Ecto neural progenitor cell (in vitro differentiated cells): Measurements from ENCODE around the gene GPRIN3.

Source experiments
- DNase-seq: peaks from one replicate; pipeline ENCODE4 v3.0.0-alpha.2; 2018; ENCODE audit warnings: low spot score

The GPRIN3 gene

GRCh38 chr4:89289312-89289711 lies 18.3 kb downstream of the GPRIN3 start:
- no peak for DNase-seq

GRCh38 chr4:89288430-89288829 lies 19.2 kb downstream of the GPRIN3 start:
- no peak for DNase-seq

- no peak for DNase-seq
Observed at GRCh38 chr4:89287945-89288344, 19.7 kb downstream of the GPRIN3 start.

GRCh38 chr4:89285745-89286144 lies 21.9 kb downstream of the GPRIN3 start:
- DNase-seq = no peak

DNA sequence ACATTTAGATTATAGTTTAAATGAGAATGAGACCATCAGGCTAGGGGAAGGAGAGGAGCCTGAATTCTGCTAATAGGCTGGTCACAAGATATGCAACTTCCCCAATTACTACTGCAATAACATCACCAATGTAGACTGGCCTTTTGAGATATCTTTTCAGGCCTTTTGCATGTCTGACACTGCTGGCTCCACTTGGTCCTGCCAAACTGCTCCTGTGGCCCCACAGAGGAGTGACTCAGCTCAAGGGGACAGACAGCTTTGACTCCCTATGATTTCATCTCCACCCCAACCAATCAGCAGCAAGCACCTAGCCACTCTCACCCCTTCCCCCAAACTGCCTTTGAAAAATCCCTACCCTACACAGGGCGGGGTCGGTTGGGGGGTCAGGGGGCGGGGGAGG lies 22.8 kb downstream of the GPRIN3 start:
- DNase-seq = no peak

DNA sequence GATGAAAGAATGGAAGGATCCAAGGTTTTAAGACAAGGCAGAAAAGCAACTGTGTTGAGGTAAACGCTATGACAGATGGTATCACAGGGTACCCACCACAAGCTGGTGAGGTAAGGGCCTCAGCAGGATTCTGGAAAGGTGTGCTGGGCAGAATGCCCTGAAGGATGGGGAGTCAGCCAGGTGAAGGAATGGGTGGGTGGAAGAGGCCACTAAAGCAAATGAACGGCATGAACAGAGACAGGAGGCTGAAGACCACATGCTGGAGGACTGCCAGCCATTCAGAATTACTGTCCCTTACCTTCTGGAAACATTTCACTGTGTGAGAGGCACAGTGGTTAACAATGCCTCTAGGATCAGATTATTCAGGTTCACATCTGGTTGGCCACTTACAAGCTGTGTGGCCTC lies 23.6 kb downstream of the GPRIN3 start:
- DNase-seq = no peak

GRCh38 chr4:89283226-89284009 lies 24.2 kb downstream of the GPRIN3 start:
- no peak for DNase-seq

- no peak for DNase-seq
Observed at GRCh38 chr4:89279385-89279784, 28.2 kb downstream of the GPRIN3 start.

GRCh38 chr4:89277412-89277811 lies 30.2 kb downstream of the GPRIN3 start:
- no peak for DNase-seq

DNA sequence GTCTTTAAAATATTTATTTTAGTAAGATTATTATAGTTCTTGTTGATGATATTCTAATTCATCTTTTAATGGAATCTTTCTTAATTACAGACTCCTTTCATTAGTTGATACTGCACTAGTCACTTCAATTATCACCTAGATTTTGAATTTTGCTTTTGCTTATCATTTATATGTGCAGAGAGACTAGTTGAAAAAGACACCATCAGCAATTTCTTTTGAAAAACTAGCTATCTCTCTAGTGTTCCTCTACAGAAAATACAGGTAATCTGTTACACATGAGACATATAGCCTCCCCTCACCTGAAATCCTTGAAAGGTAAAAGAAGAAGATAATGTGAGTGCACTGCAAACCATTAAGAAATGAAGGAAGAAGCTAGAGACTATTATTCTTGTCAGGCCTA lies 31.3 kb downstream of the GPRIN3 start:
- no peak for DNase-seq

DNA sequence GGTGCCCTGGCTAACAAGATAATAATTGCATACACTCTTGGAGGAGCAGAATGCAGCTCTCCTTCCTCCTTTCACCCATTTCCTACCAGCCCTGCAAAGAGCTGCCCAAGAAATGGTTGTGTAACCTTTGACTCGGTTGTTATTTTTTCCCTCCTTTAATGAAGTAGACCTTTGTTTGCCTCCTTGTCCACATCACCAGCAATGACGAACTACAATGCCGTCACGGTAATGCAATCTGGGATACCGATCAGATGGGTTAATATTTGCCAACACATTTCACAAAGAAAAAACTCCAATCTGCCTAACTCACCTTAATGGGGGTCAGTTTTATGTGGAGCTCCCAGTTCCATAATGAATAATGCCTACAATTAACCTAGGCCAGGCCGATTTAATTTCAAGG lies 32.0 kb downstream of the GPRIN3 start:
- DNase-seq = no peak

GRCh38 chr4:89273741-89274141 lies 33.9 kb downstream of the GPRIN3 start:
- no peak for DNase-seq

- no peak for DNase-seq
Observed at GRCh38 chr4:89270792-89271191, 36.8 kb downstream of the GPRIN3 start.

DNA sequence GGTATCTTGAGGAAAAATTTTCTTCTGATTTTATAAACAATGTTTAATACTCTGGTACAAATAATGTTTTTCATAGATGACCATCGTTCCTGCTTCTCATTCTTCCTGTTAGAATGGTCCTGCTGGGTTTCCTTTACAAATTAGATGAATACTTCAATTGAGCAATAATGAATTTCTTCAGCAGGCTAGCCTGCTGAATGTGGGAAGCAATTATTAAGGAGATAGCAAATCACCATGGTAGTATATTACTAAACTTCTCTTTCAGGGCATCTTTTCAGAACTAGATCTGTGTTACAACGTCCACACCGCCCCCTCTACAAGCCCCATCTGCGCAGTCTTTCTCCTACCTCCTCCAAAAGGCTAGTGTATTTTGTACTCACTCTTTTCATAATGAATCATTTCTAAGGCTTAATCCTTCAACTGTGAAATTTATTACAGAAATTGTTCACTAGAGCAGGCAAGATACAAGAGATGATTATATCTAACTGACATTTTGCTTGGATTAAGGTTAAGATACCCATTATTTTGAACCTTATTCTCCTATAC lies 38.4 kb downstream of the GPRIN3 start:
- DNase-seq = no peak

DNA sequence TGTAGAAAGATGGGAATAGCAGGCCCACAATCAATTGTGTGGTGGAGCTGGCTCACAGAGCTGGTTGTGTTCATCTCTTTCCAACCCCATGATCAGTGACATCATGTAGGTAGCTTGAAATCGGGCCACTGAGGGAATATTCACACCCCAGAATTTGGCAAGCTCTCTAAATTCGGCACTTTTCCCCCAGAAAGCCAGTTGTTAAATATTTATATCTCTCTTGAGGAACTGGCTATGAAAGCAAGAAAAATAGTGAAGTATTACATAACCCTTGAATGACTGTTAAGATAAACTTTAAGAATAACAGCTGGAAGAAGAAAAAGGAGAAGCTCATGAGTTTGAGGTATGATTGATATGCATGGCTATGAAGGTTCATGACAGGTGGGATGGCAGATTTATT lies 38.9 kb downstream of the GPRIN3 start:
- DNase-seq = no peak

- no peak for DNase-seq
Observed at GRCh38 chr4:89267846-89268245, 39.8 kb downstream of the GPRIN3 start.

DNA sequence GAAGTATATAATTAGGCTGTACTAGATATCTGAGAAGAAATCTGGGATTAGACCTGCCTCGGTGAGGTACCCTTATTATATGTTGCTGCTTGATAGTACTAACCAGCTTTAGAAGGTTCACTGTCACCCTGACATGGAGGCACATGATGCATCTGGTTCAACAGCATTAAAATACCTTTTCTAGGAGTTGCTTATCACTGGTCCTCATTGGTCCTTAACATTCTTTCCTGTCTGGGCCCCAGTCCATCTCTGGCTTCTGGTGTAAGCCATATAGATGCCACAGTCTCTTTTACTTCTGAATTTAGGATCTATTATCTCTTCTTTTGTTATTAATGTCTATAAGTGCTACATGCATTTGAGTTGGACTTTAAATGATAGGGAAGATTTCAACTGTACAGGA lies 40.2 kb downstream of the GPRIN3 start:
- no peak for DNase-seq

DNA sequence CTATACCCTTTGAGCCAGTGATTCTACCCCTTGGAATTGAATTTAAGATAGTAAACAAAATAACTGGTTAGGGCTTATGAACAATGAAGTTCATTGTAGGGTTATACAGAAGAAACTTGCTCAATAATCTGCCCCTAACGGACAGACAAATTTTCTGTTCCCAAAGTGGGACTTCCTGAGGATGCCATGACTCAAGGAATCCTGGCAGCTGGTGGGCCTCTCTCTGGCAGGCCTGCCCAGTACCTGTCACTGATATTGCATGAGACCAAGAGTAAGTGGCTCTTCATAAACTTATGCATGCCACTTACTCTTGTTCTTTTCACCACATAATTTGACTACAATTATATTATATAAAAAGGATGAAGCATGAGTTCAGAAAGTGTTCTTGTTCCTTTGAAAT lies 41.5 kb downstream of the GPRIN3 start:
- no peak for DNase-seq

DNA sequence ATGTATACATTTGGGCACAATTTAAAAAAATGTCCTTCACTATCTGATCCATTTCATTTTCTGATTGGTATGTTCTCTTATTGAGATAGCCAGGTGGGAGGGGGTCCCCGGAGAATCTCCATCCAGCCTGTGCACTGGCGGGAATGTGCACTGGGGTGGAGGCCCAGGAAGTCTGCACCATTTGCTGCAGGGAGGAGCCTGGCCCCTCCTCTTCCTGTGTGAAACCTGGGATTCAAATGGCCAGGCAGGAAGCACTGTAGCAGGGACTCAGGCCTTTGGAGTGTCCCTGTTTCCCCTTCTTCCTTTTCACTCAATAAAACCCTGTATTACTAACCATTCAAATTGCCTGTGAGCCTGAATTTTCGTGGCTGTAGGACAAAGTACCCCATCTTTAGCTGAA lies 44.3 kb downstream of the GPRIN3 start:
- DNase-seq = no peak

GRCh38 chr4:89259301-89260028 lies 48.1 kb downstream of the GPRIN3 start:
- no peak for DNase-seq

DNA sequence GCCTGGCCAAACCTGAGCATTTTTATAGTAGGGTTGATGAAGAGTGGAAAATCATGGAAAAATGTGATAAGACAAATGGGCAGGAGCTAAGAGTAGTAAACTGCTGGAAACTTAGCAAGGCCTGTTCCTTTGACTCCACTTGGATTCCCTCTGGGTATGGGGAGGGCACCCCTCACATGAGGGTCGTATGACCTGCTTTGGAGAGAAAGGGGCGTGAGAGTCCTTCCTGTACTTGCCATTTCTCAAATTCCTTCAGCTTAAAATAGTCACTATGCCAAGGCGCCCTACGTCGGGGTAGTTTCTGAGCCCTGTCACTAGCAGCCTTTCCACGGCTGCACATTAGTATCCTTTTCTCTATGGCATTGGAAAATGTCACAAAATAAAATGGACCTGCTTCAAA lies 49.1 kb downstream of the GPRIN3 start:
- DNase-seq = no peak

GRCh38 chr4:89257376-89257775 lies 50.2 kb downstream of the GPRIN3 start:
- no peak for DNase-seq

GRCh38 chr4:89256203-89256800 lies 51.3 kb downstream of the GPRIN3 start:
- no peak for DNase-seq
